ENCODE data around the gene CDK6. TPM values are rescaled to one million over a fixed set of nuclear protein-coding genes. Genes with fewer than 3 reads are reported as not detected.

CDK6 gene
- total and polyA plus RNA-seq, 4 donors, result 1.6 to 66.4 (median 12.1) TPM

- Histone ChIP-seq H3K36me3 (ENCODE audit: control insufficient read depth in 4 of 4, insufficient read depth in 4 of 4, low read length in 4 of 4) (peaks cover 0 to 4% (median 0%) of the 10 kb centered on the region in 4 donors), H3K4me3 (no peak overlapping the region), H3K9me3 (ENCODE audit: control insufficient read depth in 4 of 4, insufficient read depth in 3 of 4, low read length in 3 of 4) (no peaks in the 10 kb centered on the region), H3K27me3 (ENCODE audit: control insufficient read depth in 3 of 3, insufficient read depth in 3 of 3, low read length in 2 of 3) (no peaks in the 10 kb centered on the region), H3K27ac (ENCODE audit: low read depth in 1 of 2, low read length in 1 of 2) (no peak overlapping the region), H3K9ac (ENCODE audit: insufficient read depth in 1 of 2, low read length in 2 of 2) (no peak overlapping the region), H3K4me1 (ENCODE audit: control insufficient read depth in 5 of 5, insufficient read depth in 5 of 5, low read length in 5 of 5) (peaks cover 0 to 5% (median 0%) of the 10 kb centered on the region in 5 donors)
- WGBS, 2 donors, result 83 to 84% methylated on average over 5 of the region's 5 CpGs
- DNase-seq (no peak), ATAC-seq (ENCODE audit: insufficient read depth, low FRiP score) (no peak)
- TF ChIP-seq CTCF (IDR thresholded peaks at IDR 0.05; ENCODE audit: control extremely low read depth, extremely low read depth), result no peak
Measured at GRCh38 chr7:92708111-92709042, 128.0 kb downstream of the CDK6 start.

- no peak for TF ChIP-seq CTCF (IDR thresholded peaks at IDR 0.05; ENCODE audit: control extremely low read depth, extremely low read depth)
Measured at GRCh38 chr7:92707435-92707834, 128.9 kb downstream of the CDK6 start.

GRCh38 chr7:92706563-92706962, 129.8 kb downstream of the CDK6 start:
- Histone ChIP-seq H3K36me3 (ENCODE audit: control insufficient read depth in 4 of 4, insufficient read depth in 4 of 4, low read length in 4 of 4) (peaks cover 0 to 4% (median 0%) of the 10 kb centered on the region in 4 donors), H3K4me1 (ENCODE audit: control insufficient read depth in 5 of 5, insufficient read depth in 5 of 5, low read length in 5 of 5) (peaks cover 0 to 5% (median 0%) of the 10 kb centered on the region in 5 donors), H3K27me3 (ENCODE audit: control insufficient read depth in 3 of 3, insufficient read depth in 3 of 3, low read length in 2 of 3) (no peaks in the 10 kb centered on the region), H3K9ac (ENCODE audit: insufficient read depth in 1 of 2, low read length in 2 of 2) (no peak overlapping the region), H3K27ac (ENCODE audit: low read depth in 1 of 2, low read length in 1 of 2) (no peak overlapping the region), H3K4me3 (no peak overlapping the region), H3K9me3 (ENCODE audit: control insufficient read depth in 4 of 4, insufficient read depth in 3 of 4, low read length in 3 of 4) (no peaks in the 10 kb centered on the region)
- no peak for TF ChIP-seq CTCF (IDR thresholded peaks at IDR 0.05; ENCODE audit: control extremely low read depth, extremely low read depth)
- 88 to 91% methylated on average over 2 of the region's 2 CpGs for WGBS, 2 donors
- ATAC-seq (ENCODE audit: insufficient read depth, low FRiP score) (no peak), DNase-seq (no peak)

More at GRCh38 chr7:92707435-92707834, 128.9 kb downstream of the CDK6 start:
- Histone ChIP-seq H3K36me3 (ENCODE audit: control insufficient read depth in 4 of 4, insufficient read depth in 4 of 4, low read length in 4 of 4) (peaks cover 0 to 4% (median 0%) of the 10 kb centered on the region in 4 donors), H3K9ac (ENCODE audit: insufficient read depth in 1 of 2, low read length in 2 of 2) (no peak overlapping the region), H3K4me3 (no peak overlapping the region), H3K9me3 (ENCODE audit: control insufficient read depth in 4 of 4, insufficient read depth in 3 of 4, low read length in 3 of 4) (no peaks in the 10 kb centered on the region), H3K27me3 (ENCODE audit: control insufficient read depth in 3 of 3, insufficient read depth in 3 of 3, low read length in 2 of 3) (no peaks in the 10 kb centered on the region), H3K27ac (ENCODE audit: low read depth in 1 of 2, low read length in 1 of 2) (no peak overlapping the region), H3K4me1 (ENCODE audit: control insufficient read depth in 5 of 5, insufficient read depth in 5 of 5, low read length in 5 of 5) (peaks cover 0 to 5% (median 0%) of the 10 kb centered on the region in 5 donors)
- no peak for ATAC-seq (ENCODE audit: insufficient read depth, low FRiP score)
- WGBS, 2 donors, result 74 to 87% methylated on average over 3 of the region's 3 CpGs
- DNase-seq, result no peak

Data from lung (tissue), 12 donors.